Cardiac septum (tissue), 1 donor: ENCODE results near the gene PRCC. TPM values are rescaled to one million over a fixed set of nuclear protein-coding genes. Genes with fewer than 3 reads are reported as not detected.

Source experiments
- DNase-seq: peaks from one replicate; pipeline ENCODE4 v3.0.0-alpha.2; 2020; ENCODE audit warnings: low spot score
- intact Hi-C: fragments of 100-400 bp; cut with DNase I; formaldehyde crosslinking; loops from one replicate; pipeline ENCODE4 v1.14.0; 2022
- total RNA-seq: library from RNA; stranded (reverse); fragmentation: NEBNext Ultra II Directional; extraction: Animal tissue kit (Norgen Biotek cat#: 25700); gene quantifications from one replicate; pipeline ENCODE4 v1.2.1, GENCODE V29; 2021
- donor health status: DM: no; HTN: no; CAD: no.

The PRCC gene
- total RNA-seq, 1 donor from 2014 or later, result 44.5 TPM

GRCh38 chr1:156743367-156744302 lies 23.7 kb upstream of the PRCC start:
- DNase-seq, result no peak
- intact Hi-C loops, result no loop called here

- no peak for DNase-seq
- intact Hi-C loops, result no loop called here
Observed at GRCh38 chr1:156744344-156744743, 23.0 kb upstream of the PRCC start.

GRCh38 chr1:156744786-156745419 lies 22.4 kb upstream of the PRCC start:
- intact Hi-C loops, result no loop called here
- no peak for DNase-seq

GRCh38 chr1:156745881-156746280 lies 21.5 kb upstream of the PRCC start:
- DNase-seq, result no peak
- intact Hi-C loops, result no loop called here

GRCh38 chr1:156746406-156746727 lies 21.0 kb upstream of the PRCC start:
- intact Hi-C loops, result no loop called here
- no peak for DNase-seq

- peak; percentile 91 for DNase-seq
- intact Hi-C loops, result no loop called here
Observed at GRCh38 chr1:156746728-156747631, 20.4 kb upstream of the PRCC start.

- intact Hi-C loops, result no loop called here
- DNase-seq, result no peak
Observed at GRCh38 chr1:156747742-156748669, 19.3 kb upstream of the PRCC start.

- DNase-seq, result peak; percentile 81
- intact Hi-C loops, result no loop called here
Observed at GRCh38 chr1:156748670-156749418, 18.5 kb upstream of the PRCC start.

GRCh38 chr1:156749419-156750118 lies 17.8 kb upstream of the PRCC start:
- no peak for DNase-seq
- intact Hi-C loops, result no loop called here

GRCh38 chr1:156750191-156750672 lies 17.1 kb upstream of the PRCC start:
- no peak for DNase-seq
- intact Hi-C loops, result no loop called here

GRCh38 chr1:156750711-156751450 lies 16.5 kb upstream of the PRCC start:
- no peak for DNase-seq
- intact Hi-C loops, result no loop called here

GRCh38 chr1:156751451-156751756 lies 15.9 kb upstream of the PRCC start, which contains the start of gene HDGF:
HDGF (minus strand) TSS chr1:156751675; CDS start chr1:156751429, 246 bp downstream.
- DNase-seq, result no peak
- intact Hi-C loops, result no loop called here

GRCh38 chr1:156751757-156752481 lies 15.4 kb upstream of the PRCC start:
- DNase-seq, result peak; percentile 99
- intact Hi-C loops, result loop anchor here (1.0 kb wide), 1 partner anchor 14 kb away; no protein-coding TSS in a partner anchor

- intact Hi-C loops, result loop anchor here (1.0 kb wide), 1 partner anchor 13 kb away; no protein-coding TSS in a partner anchor
- peak; percentile 68 for DNase-seq
Observed at GRCh38 chr1:156752843-156753482, 14.4 kb upstream of the PRCC start.

GRCh38 chr1:156754219-156754618 lies 13.1 kb upstream of the PRCC start:
- intact Hi-C loops, result no loop called here
- no peak for DNase-seq

- intact Hi-C loops, result no loop called here
Observed at GRCh38 chr1:156755527-156755950, 11.8 kb upstream of the PRCC start.

More at GRCh38 chr1:156755527-156755950, 11.8 kb upstream of the PRCC start:
- peak; percentile 2 for DNase-seq
